Measurements from ENCODE around the gene MAGI2.

MAGI2 gene

DNA sequence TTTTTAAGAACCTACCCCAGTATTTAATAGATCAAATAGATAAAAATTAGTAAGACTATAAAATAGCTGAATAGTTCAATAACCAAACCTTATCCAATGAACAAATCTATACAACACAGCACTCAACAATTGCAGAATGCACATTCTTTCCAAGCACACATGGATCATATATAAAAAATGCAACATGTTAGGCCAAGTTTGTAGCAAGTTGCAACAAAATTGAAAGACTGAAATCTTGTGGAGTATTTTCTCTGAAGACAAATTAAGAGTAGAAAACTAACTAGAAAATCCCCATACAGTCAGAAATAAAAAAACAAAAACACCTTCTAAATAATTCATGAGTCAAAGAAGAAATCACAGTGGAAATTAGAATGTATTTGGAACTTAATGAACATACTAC, 1337.6 kb downstream of the MAGI2 start:
- Histone ChIP-seq H3K36me3 (ENCODE audit: control insufficient read depth in 1 of 2, insufficient read depth in 2 of 2, low read depth in 1 of 2, low read length in 2 of 2) (no peaks in the 10 kb centered on the region), H2BK12ac (ENCODE audit: low read length in 2 of 2) (no peak overlapping the region), H4K91ac (ENCODE audit: low read length) (no peak overlapping the region), H3K27me3 (ENCODE audit: control insufficient read depth in 1 of 2, insufficient read depth in 1 of 2, low read length in 2 of 2) (peaks cover 0 to 8% of the 10 kb centered on the region in 2 experiments), H2AK5ac (ENCODE audit: low read length, severe bottlenecking) (no peak overlapping the region), H3K27ac (ENCODE audit: low read length, poor library complexity, severe bottlenecking) (no peak overlapping the region), H2BK15ac (ENCODE audit: low read depth, poor library complexity, severe bottlenecking) (no peak overlapping the region), H3K9ac (ENCODE audit: low read length) (no peak overlapping the region), H3K14ac (ENCODE audit: low read length in 2 of 2) (no peak overlapping the region), H3K4me2 (ENCODE audit: low read length, poor library complexity, severe bottlenecking) (no peak overlapping the region), H3K4me3 (ENCODE audit: insufficient read depth in 1 of 2, low read depth in 1 of 2, low read length in 2 of 2) (no peak overlapping the region), H3K9me3 (ENCODE audit: control insufficient read depth, low read length) (no peaks in the 10 kb centered on the region), H2BK5ac (ENCODE audit: low read depth, low read length, poor library complexity, severe bottlenecking) (no peak overlapping the region), H3K4ac (ENCODE audit: low read depth in 1 of 2, low read length in 2 of 2) (no peak overlapping the region), H4K8ac (ENCODE audit: low read length) (no peak overlapping the region), H3K79me1 (replicated peaks; ENCODE audit: low read length, poor library complexity, severe bottlenecking) (no peaks in the 10 kb centered on the region), H2BK120ac (ENCODE audit: low read depth, low read length) (no peak overlapping the region), H3K4me1 (ENCODE audit: control insufficient read depth, insufficient read depth, low read depth, low read length) (no peaks in the 10 kb centered on the region), H3K18ac (ENCODE audit: low read depth in 1 of 2, low read length in 2 of 2) (no peak overlapping the region), H2AFZ (ENCODE audit: low read depth, low read length) (no peak overlapping the region), H3K23ac (ENCODE audit: low read length in 2 of 2) (no peak overlapping the region)
- no peak for DNase-seq

DNA sequence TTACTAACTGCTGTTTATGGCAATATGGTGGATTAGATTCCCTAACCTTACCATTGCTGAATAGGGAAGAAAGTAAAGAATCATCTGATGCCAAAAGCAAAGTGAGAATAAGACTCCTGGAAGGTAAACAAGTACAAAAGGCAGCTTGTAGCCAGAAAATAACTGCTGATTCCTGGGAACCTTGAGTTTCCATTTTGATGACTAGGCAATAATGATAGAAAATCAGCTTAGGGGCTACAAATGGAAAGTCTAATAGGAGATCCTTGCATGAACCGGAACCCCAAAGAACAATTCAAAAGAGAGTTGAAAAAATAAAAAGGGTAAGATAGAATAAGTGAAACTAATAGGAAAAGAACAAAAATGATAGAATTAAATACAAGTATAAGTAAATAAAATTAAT, 1338.5 kb downstream of the MAGI2 start:
- no peak overlapping the region for H2BK15ac ChIP-seq (ENCODE audit: low read depth, poor library complexity, severe bottlenecking)
- no peak overlapping the region for H3K14ac ChIP-seq (ENCODE audit: low read length in 2 of 2)
- H3K79me1 ChIP-seq (replicated peaks; ENCODE audit: low read length, poor library complexity, severe bottlenecking): no peaks in the 10 kb centered on the region
- no peak overlapping the region for H4K8ac ChIP-seq (ENCODE audit: low read length)
- no peak overlapping the region for H3K9ac ChIP-seq (ENCODE audit: low read length)
- no CpG with 5 or more reads among the region's 1 CpG for WGBS
- H2BK120ac ChIP-seq (ENCODE audit: low read depth, low read length): no peak overlapping the region
- H3K4me1 ChIP-seq (ENCODE audit: control insufficient read depth, insufficient read depth, low read depth, low read length): no peaks in the 10 kb centered on the region
- H3K23ac ChIP-seq (ENCODE audit: low read length in 2 of 2): no peak overlapping the region
- no peak overlapping the region for H3K27ac ChIP-seq (ENCODE audit: low read length, poor library complexity, severe bottlenecking)
- H3K9me3 ChIP-seq (ENCODE audit: control insufficient read depth, low read length): no peaks in the 10 kb centered on the region
- H4K91ac ChIP-seq (ENCODE audit: low read length): no peak overlapping the region
- H2BK12ac ChIP-seq (ENCODE audit: low read length in 2 of 2): no peak overlapping the region
- H2BK5ac ChIP-seq (ENCODE audit: low read depth, low read length, poor library complexity, severe bottlenecking): no peak overlapping the region
- H2AFZ ChIP-seq (ENCODE audit: low read depth, low read length): no peak overlapping the region
- no peak overlapping the region for H3K4ac ChIP-seq (ENCODE audit: low read depth in 1 of 2, low read length in 2 of 2)
- H3K4me2 ChIP-seq (ENCODE audit: low read length, poor library complexity, severe bottlenecking): no peak overlapping the region
- H3K27me3 ChIP-seq (ENCODE audit: control insufficient read depth in 1 of 2, insufficient read depth in 1 of 2, low read length in 2 of 2): peaks cover 0 to 8% of the 10 kb centered on the region in 2 experiments
- H3K36me3 ChIP-seq (ENCODE audit: control insufficient read depth in 1 of 2, insufficient read depth in 2 of 2, low read depth in 1 of 2, low read length in 2 of 2): no peaks in the 10 kb centered on the region
- no peak overlapping the region for H2AK5ac ChIP-seq (ENCODE audit: low read length, severe bottlenecking)
- no peak overlapping the region for H3K18ac ChIP-seq (ENCODE audit: low read depth in 1 of 2, low read length in 2 of 2)
- DNase-seq: no peak
- no peak overlapping the region for H3K4me3 ChIP-seq (ENCODE audit: insufficient read depth in 1 of 2, low read depth in 1 of 2, low read length in 2 of 2)

DNA sequence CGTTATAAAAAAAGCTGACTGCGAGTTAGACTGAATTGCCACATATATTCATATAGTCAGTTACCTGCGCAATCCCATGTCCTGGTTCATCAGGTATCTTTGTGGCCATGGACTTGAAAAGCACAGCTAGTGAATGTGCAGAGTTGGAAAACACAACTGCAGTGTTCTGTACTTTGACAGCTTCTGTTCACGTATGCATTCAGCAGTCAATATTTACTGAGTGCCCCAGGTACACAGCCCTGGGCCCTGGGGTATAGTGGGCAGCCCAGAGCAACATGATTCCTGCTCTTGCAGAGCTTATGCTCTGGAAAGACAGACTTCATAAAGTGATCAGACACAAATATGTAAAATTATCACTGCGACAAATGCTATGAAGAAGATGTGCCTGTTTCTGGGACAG, 1341.0 kb downstream of the MAGI2 start:
- no peak overlapping the region for H3K4me3 ChIP-seq (ENCODE audit: insufficient read depth in 1 of 2, low read depth in 1 of 2, low read length in 2 of 2)
- no peaks in the 10 kb centered on the region for H3K36me3 ChIP-seq (ENCODE audit: control insufficient read depth in 1 of 2, insufficient read depth in 2 of 2, low read depth in 1 of 2, low read length in 2 of 2)
- no peak overlapping the region for H3K14ac ChIP-seq (ENCODE audit: low read length in 2 of 2)
- no peak overlapping the region for H2BK12ac ChIP-seq (ENCODE audit: low read length in 2 of 2)
- no peak overlapping the region for H2AFZ ChIP-seq (ENCODE audit: low read depth, low read length)
- no peak overlapping the region for H2AK5ac ChIP-seq (ENCODE audit: low read length, severe bottlenecking)
- H4K91ac ChIP-seq (ENCODE audit: low read length): no peak overlapping the region
- WGBS: 100% methylated on average over 5 of the region's 5 CpGs
- no peaks in the 10 kb centered on the region for H3K4me1 ChIP-seq (ENCODE audit: control insufficient read depth, insufficient read depth, low read depth, low read length)
- no peaks in the 10 kb centered on the region for H3K79me1 ChIP-seq (replicated peaks; ENCODE audit: low read length, poor library complexity, severe bottlenecking)
- H3K9ac ChIP-seq (ENCODE audit: low read length): no peak overlapping the region
- H3K23ac ChIP-seq (ENCODE audit: low read length in 2 of 2): no peak overlapping the region
- H4K8ac ChIP-seq (ENCODE audit: low read length): no peak overlapping the region
- no peak overlapping the region for H2BK120ac ChIP-seq (ENCODE audit: low read depth, low read length)
- no peak overlapping the region for H3K4ac ChIP-seq (ENCODE audit: low read depth in 1 of 2, low read length in 2 of 2)
- peaks cover 0 to 11% of the 10 kb centered on the region in 2 experiments for H3K27me3 ChIP-seq (ENCODE audit: control insufficient read depth in 1 of 2, insufficient read depth in 1 of 2, low read length in 2 of 2)
- DNase-seq: no peak
- no peak overlapping the region for H3K18ac ChIP-seq (ENCODE audit: low read depth in 1 of 2, low read length in 2 of 2)
- no peak overlapping the region for H3K27ac ChIP-seq (ENCODE audit: low read length, poor library complexity, severe bottlenecking)
- H2BK15ac ChIP-seq (ENCODE audit: low read depth, poor library complexity, severe bottlenecking): no peak overlapping the region
- no peak overlapping the region for H2BK5ac ChIP-seq (ENCODE audit: low read depth, low read length, poor library complexity, severe bottlenecking)
- H3K4me2 ChIP-seq (ENCODE audit: low read length, poor library complexity, severe bottlenecking): no peak overlapping the region
- no peaks in the 10 kb centered on the region for H3K9me3 ChIP-seq (ENCODE audit: control insufficient read depth, low read length)

DNA sequence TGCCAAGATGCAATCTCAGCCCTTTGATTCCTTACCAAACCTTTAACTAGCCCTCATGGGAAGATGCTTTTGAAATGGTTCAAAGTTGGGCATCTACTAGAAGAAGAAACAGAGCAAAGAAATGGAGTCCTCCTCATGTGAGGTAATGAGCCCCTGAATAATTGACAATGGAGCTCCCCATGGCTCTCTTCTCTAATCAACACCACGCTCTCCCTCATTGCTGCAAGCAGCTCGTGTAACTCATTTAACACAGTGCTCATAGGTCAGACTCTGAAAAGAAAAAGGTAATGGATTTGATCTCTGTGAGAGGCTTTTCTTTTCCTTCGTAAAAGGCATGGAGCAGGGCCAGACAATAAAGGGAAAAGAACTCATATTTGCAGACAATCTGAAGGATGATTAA, 1342.1 kb downstream of the MAGI2 start:
- Histone ChIP-seq H3K9ac (ENCODE audit: low read length) (no peak overlapping the region), H3K4me2 (ENCODE audit: low read length, poor library complexity, severe bottlenecking) (no peak overlapping the region), H2BK5ac (ENCODE audit: low read depth, low read length, poor library complexity, severe bottlenecking) (no peak overlapping the region), H4K91ac (ENCODE audit: low read length) (no peak overlapping the region), H2AK5ac (ENCODE audit: low read length, severe bottlenecking) (no peak overlapping the region), H2BK15ac (ENCODE audit: low read depth, poor library complexity, severe bottlenecking) (no peak overlapping the region), H2AFZ (ENCODE audit: low read depth, low read length) (no peak overlapping the region), H3K14ac (ENCODE audit: low read length in 2 of 2) (no peak overlapping the region), H3K36me3 (ENCODE audit: control insufficient read depth in 1 of 2, insufficient read depth in 2 of 2, low read depth in 1 of 2, low read length in 2 of 2) (no peaks in the 10 kb centered on the region), H3K23ac (ENCODE audit: low read length in 2 of 2) (no peak overlapping the region), H2BK12ac (ENCODE audit: low read length in 2 of 2) (no peak overlapping the region), H3K4ac (ENCODE audit: low read depth in 1 of 2, low read length in 2 of 2) (no peak overlapping the region), H3K18ac (ENCODE audit: low read depth in 1 of 2, low read length in 2 of 2) (no peak overlapping the region), H3K27me3 (ENCODE audit: control insufficient read depth in 1 of 2, insufficient read depth in 1 of 2, low read length in 2 of 2) (peaks cover 0 to 11% of the 10 kb centered on the region in 2 experiments), H3K9me3 (ENCODE audit: control insufficient read depth, low read length) (peaks cover 4% of the 10 kb centered on the region), H3K79me1 (replicated peaks; ENCODE audit: low read length, poor library complexity, severe bottlenecking) (no peaks in the 10 kb centered on the region), H3K27ac (ENCODE audit: low read length, poor library complexity, severe bottlenecking) (no peak overlapping the region), H4K8ac (ENCODE audit: low read length) (no peak overlapping the region), H3K4me3 (ENCODE audit: insufficient read depth in 1 of 2, low read depth in 1 of 2, low read length in 2 of 2) (no peak overlapping the region), H2BK120ac (ENCODE audit: low read depth, low read length) (no peak overlapping the region), H3K4me1 (ENCODE audit: control insufficient read depth, insufficient read depth, low read depth, low read length) (no peaks in the 10 kb centered on the region)
- 45% methylated on average over 2 of the region's 3 CpGs for WGBS
- DNase-seq: no peak
